ENCODE data around the gene SESN3.

The SESN3 gene

GRCh38 chr11:95242091-95242844 lies 11.3 kb upstream of the SESN3 start:
- H3K4me3 ChIP-seq (ENCODE audit: low read length) = peak overlapping the region; percentile 58
- H3K27me3 ChIP-seq (ENCODE audit: control insufficient read depth, low read length) = no peaks in the 10 kb centered on the region
- H3K4me1 ChIP-seq (ENCODE audit: control insufficient read depth, low read length) = peaks cover 18% of the 10 kb centered on the region
- H3K4me2 ChIP-seq (ENCODE audit: low read length) = peak overlapping the region; percentile 67
- no peaks in the 10 kb centered on the region for H3K9me2 ChIP-seq (replicated peaks; ENCODE audit: control insufficient read depth, low read length)
- H3K36me3 ChIP-seq (ENCODE audit: control insufficient read depth, low read length) = no peaks in the 10 kb centered on the region
- H3K9me3 ChIP-seq (ENCODE audit: control insufficient read depth, insufficient read depth, low read length) = no peaks in the 10 kb centered on the region
- no peak for TF ChIP-seq EZH2phosphoT487 (IDR thresholded peaks at IDR 0.05; ENCODE audit: borderline replicate concordance, low read length)
- no peak for TF ChIP-seq CTCF (IDR thresholded peaks at IDR 0.05; ENCODE audit: low read depth, low read length, poor library complexity, severe bottlenecking)
- H3F3A ChIP-seq (ENCODE audit: control insufficient read depth, insufficient read depth) = no peaks in the 10 kb centered on the region
- no peaks in the 10 kb centered on the region for H3K79me2 ChIP-seq (ENCODE audit: control insufficient read depth, low read length)
- H3K27ac ChIP-seq (ENCODE audit: low read depth, low read length) = no peak overlapping the region
- H4K20me1 ChIP-seq (ENCODE audit: control insufficient read depth, insufficient read depth, low read depth, low read length) = no peaks in the 10 kb centered on the region

GRCh38 chr11:95241681-95242081 lies 10.7 kb upstream of the SESN3 start:
- Histone ChIP-seq H3K27me3 (ENCODE audit: control insufficient read depth, low read length) (no peaks in the 10 kb centered on the region), H3K36me3 (ENCODE audit: control insufficient read depth, low read length) (no peaks in the 10 kb centered on the region), H3K4me2 (ENCODE audit: low read length) (peak overlapping the region; percentile 67), H3K9me2 (replicated peaks; ENCODE audit: control insufficient read depth, low read length) (no peaks in the 10 kb centered on the region), H3F3A (ENCODE audit: control insufficient read depth, insufficient read depth) (no peaks in the 10 kb centered on the region), H3K4me1 (ENCODE audit: control insufficient read depth, low read length) (peaks cover 18% of the 10 kb centered on the region), H3K4me3 (ENCODE audit: low read length) (peak overlapping the region; percentile 58), H3K27ac (ENCODE audit: low read depth, low read length) (no peak overlapping the region), H3K9me3 (ENCODE audit: control insufficient read depth, insufficient read depth, low read length) (no peaks in the 10 kb centered on the region), H3K79me2 (ENCODE audit: control insufficient read depth, low read length) (no peaks in the 10 kb centered on the region), H4K20me1 (ENCODE audit: control insufficient read depth, insufficient read depth, low read depth, low read length) (no peaks in the 10 kb centered on the region)
- TF ChIP-seq CTCF (IDR thresholded peaks at IDR 0.05; ENCODE audit: low read depth, low read length, poor library complexity, severe bottlenecking) = no peak
- no peak for TF ChIP-seq EZH2phosphoT487 (IDR thresholded peaks at IDR 0.05; ENCODE audit: borderline replicate concordance, low read length)

GRCh38 chr11:95239871-95240649 lies 9.1 kb upstream of the SESN3 start:
- no peaks in the 10 kb centered on the region for H4K20me1 ChIP-seq (ENCODE audit: control insufficient read depth, insufficient read depth, low read depth, low read length)
- TF ChIP-seq EZH2phosphoT487 (IDR thresholded peaks at IDR 0.05; ENCODE audit: borderline replicate concordance, low read length) (no peak), CTCF (IDR thresholded peaks at IDR 0.05; ENCODE audit: low read depth, low read length, poor library complexity, severe bottlenecking) (no peak)

More at GRCh38 chr11:95239871-95240649, 9.1 kb upstream of the SESN3 start:
- no peak overlapping the region for H3K27ac ChIP-seq (ENCODE audit: low read depth, low read length)
- no peaks in the 10 kb centered on the region for H3K79me2 ChIP-seq (ENCODE audit: control insufficient read depth, low read length)
- H3K9me3 ChIP-seq (ENCODE audit: control insufficient read depth, insufficient read depth, low read length) = no peaks in the 10 kb centered on the region
- H3K9me2 ChIP-seq (replicated peaks; ENCODE audit: control insufficient read depth, low read length) = no peaks in the 10 kb centered on the region
- H3K36me3 ChIP-seq (ENCODE audit: control insufficient read depth, low read length) = no peaks in the 10 kb centered on the region
- H3K27me3 ChIP-seq (ENCODE audit: control insufficient read depth, low read length) = no peaks in the 10 kb centered on the region
- peaks cover 18% of the 10 kb centered on the region for H3K4me1 ChIP-seq (ENCODE audit: control insufficient read depth, low read length)
- H3K4me2 ChIP-seq (ENCODE audit: low read length) = no peak overlapping the region
- H3F3A ChIP-seq (ENCODE audit: control insufficient read depth, insufficient read depth) = no peaks in the 10 kb centered on the region
- no peak overlapping the region for H3K4me3 ChIP-seq (ENCODE audit: low read length)

Measured in DOHH2 (cell line).